ENCODE data around the gene RPLP1.

GRCh38 chr15:69444686-69445085 lies 7.9 kb upstream of the RPLP1 start:
- TF ChIP-seq, protein P1, sequence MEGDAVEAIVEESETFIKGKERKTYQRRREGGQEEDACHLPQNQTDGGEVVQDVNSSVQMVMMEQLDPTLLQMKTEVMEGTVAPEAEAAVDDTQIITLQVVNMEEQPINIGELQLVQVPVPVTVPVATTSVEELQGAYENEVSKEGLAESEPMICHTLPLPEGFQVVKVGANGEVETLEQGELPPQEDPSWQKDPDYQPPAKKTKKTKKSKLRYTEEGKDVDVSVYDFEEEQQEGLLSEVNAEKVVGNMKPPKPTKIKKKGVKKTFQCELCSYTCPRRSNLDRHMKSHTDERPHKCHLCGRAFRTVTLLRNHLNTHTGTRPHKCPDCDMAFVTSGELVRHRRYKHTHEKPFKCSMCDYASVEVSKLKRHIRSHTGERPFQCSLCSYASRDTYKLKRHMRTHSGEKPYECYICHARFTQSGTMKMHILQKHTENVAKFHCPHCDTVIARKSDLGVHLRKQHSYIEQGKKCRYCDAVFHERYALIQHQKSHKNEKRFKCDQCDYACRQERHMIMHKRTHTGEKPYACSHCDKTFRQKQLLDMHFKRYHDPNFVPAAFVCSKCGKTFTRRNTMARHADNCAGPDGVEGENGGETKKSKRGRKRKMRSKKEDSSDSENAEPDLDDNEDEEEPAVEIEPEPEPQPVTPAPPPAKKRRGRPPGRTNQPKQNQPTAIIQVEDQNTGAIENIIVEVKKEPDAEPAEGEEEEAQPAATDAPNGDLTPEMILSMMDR (IDR thresholded peaks at IDR 0.05; ENCODE audit: low read depth, low read length), result no peak
- TF ChIP-seq EZH2phosphoT487 (IDR thresholded peaks at IDR 0.05; ENCODE audit: low read depth), result no peak
